ENCODE results near the gene NKD1. TPM values are rescaled to one million over a fixed set of nuclear protein-coding genes. Genes with fewer than 3 reads are reported as not detected.

Gene NKD1
- total RNA-seq, 1 donor from 2014 or later = 0.96 TPM

DNA sequence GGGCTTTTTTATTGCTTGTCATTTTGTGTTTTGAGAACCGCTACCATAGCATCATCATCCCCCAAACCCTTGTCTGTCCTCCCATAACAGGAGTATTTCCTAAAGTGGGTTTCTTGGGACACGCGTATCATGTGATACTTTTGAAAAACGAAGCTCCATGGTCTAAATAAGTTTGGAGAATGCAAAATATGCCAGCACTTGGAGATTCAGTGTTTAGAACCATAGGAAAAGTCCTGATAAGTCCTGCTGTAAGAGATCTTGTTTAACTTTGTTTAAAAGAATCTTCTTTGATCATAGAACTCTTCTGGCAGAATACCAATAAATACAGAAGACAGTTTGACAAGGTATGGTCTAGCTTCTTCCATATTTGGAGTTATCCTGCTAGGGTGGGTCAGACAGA lies 59.3 kb downstream of the NKD1 start:
- no peak for DNase-seq (ENCODE audit: low spot score)
- H3K4me3 Mint-ChIP-seq (ENCODE audit: low read depth) = no peak overlapping the region
- H3K27me3 Mint-ChIP-seq (ENCODE audit: low read depth) = no peaks in the 10 kb centered on the region
- H3K36me3 Mint-ChIP-seq (ENCODE audit: low read depth) = no peaks in the 10 kb centered on the region
- intact Hi-C loops (cut with micrococcal nuclease) = no loop called here
- no peak overlapping the region for H3K27ac Mint-ChIP-seq
- peaks cover 16% of the 10 kb centered on the region for H3K4me1 Mint-ChIP-seq (ENCODE audit: low read depth)
- no peaks in the 10 kb centered on the region for H3K9me3 Mint-ChIP-seq

DNA sequence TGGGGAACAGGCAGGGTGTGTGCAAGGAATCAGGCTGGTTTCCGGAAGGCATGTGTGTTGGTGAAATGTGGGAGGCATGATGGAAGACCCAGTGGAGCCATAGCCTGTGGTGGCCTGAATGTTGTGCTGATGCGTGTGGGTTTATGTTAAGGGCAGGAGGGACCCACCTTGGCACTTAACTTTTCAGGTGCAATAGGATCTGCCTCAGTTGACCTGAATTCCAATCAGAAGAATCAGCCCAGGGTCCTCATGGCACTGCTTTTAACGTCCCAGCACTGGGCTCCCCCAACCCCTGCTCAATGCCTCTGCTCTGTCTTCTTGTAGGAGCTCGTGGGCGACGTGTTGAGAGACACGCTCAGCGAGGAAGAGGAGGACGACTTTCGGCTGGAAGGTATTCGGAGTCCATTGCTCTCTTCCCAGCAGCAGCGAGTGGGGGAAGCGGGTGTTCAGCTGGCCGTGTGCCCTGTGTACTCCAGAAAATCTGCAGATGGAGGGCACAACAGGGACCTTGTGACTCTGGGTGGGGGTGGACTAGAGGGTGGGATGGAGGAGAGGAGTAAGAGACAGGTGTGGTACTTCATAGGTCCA lies 59.9 kb downstream of the NKD1 start:
- Mint-ChIP-seq H3K9me3 (no peaks in the 10 kb centered on the region), H3K36me3 (ENCODE audit: low read depth) (no peaks in the 10 kb centered on the region), H3K4me3 (ENCODE audit: low read depth) (no peak overlapping the region), H3K27me3 (ENCODE audit: low read depth) (no peaks in the 10 kb centered on the region), H3K4me1 (ENCODE audit: low read depth) (peaks cover 10% of the 10 kb centered on the region), H3K27ac (no peak overlapping the region)
- intact Hi-C loops (cut with micrococcal nuclease) = no loop called here
- no peak for DNase-seq (ENCODE audit: low spot score)

DNA sequence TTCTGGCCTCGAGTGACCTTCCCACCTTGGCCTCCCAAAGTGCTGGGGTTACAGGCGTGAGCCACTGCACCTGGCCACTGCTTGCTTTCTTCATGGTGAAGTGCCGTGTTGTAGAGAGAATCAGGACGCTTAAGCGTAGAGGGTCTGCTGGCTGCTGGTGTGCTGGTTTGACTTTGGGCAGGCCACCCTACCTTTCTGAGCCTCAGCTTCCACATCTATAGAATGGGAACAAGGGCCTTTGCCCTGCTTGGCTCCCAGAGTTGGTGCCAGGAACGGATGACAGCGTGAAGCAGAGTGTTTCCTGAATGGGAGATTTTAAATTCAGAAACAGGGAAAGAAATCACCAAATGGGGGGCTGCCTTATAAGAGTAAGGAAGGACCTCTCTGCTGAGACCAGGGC lies 60.9 kb downstream of the NKD1 start:
- H3K27ac Mint-ChIP-seq = no peak overlapping the region
- peaks cover 3% of the 10 kb centered on the region for H3K4me1 Mint-ChIP-seq (ENCODE audit: low read depth)
- intact Hi-C loops (cut with micrococcal nuclease) = no loop called here
- no peaks in the 10 kb centered on the region for H3K27me3 Mint-ChIP-seq (ENCODE audit: low read depth)
- H3K4me3 Mint-ChIP-seq (ENCODE audit: low read depth) = no peak overlapping the region
- H3K36me3 Mint-ChIP-seq (ENCODE audit: low read depth) = no peaks in the 10 kb centered on the region
- no peak for DNase-seq (ENCODE audit: low spot score)
- H3K9me3 Mint-ChIP-seq = no peaks in the 10 kb centered on the region

DNA sequence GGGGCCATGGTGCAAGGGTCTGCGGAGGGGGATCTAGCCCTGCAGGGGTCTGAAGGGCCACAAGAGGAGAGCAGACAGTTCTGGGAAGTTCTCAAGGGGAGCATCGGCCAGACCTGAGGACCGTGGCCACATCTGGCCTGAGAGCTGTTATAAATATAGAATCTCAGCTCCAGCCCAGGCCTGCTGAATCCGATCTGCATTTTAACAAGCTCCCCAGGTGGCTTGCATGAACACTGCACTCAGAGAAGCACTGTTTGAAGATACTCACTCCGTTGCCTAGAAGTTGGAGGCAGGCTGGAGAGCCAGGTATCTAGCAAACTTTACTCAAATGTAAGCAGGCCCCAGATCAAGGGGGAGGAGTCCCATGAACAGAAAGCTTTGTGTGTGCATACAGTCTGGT lies 61.3 kb downstream of the NKD1 start:
- intact Hi-C loops (cut with micrococcal nuclease) = no loop called here
- H3K36me3 Mint-ChIP-seq (ENCODE audit: low read depth) = no peaks in the 10 kb centered on the region
- H3K27me3 Mint-ChIP-seq (ENCODE audit: low read depth) = no peaks in the 10 kb centered on the region
- H3K4me3 Mint-ChIP-seq (ENCODE audit: low read depth) = no peak overlapping the region
- peaks cover 3% of the 10 kb centered on the region for H3K4me1 Mint-ChIP-seq (ENCODE audit: low read depth)
- no peaks in the 10 kb centered on the region for H3K9me3 Mint-ChIP-seq
- no peak overlapping the region for H3K27ac Mint-ChIP-seq
- DNase-seq (ENCODE audit: low spot score) = no peak

DNA sequence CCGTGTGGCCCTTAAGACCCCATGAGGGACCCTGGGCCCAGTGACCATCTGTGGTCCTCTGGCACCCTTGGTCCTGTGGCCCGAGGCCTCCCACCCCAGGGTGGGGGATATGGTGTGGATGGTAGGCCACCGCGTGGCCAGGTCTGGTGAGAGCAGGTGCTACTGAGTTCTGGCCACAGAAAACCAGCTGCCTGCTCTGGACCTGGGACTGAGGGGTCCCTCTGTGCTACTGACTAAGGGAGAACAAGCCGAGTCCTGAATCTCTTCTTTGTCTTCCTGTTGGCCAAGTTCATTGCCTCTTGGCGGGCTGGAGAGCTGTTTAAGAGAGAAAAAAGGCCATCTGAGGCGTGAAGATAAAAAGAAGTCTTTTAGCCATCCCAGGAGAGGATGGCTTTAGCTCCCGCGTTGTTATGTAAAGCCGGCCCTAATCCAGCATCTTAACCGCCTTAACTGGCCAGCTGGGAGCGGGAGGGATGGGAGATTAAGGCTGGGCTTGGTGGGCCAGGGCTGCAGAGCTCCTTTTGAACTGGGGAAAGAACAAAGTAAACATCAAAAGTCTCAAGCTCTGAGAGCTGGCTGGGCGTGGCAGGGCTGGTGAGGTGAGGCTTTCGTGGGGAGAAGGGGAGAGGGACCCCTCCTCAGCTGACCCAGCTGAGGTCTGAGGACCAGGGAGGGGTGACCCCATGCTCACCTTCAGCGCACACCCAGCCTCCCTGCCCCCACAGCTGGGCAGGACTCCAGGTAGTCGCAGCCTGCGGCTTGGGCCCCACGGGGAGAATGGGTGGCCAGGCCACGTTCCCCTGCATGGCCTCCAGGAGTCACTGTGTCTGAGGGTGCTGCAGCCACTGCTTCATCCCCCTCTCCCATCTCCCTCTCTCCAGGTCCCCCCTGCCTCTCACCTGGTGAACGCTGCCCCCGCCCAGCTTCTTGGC lies 62.4 kb downstream of the NKD1 start:
- H3K36me3 Mint-ChIP-seq (ENCODE audit: low read depth) = no peaks in the 10 kb centered on the region
- H3K27ac Mint-ChIP-seq = no peak overlapping the region
- DNase-seq (ENCODE audit: low spot score) = no peak
- intact Hi-C loops (cut with micrococcal nuclease) = no loop called here
- H3K4me3 Mint-ChIP-seq (ENCODE audit: low read depth) = no peak overlapping the region
- H3K27me3 Mint-ChIP-seq (ENCODE audit: low read depth) = no peaks in the 10 kb centered on the region
- peaks cover 3% of the 10 kb centered on the region for H3K4me1 Mint-ChIP-seq (ENCODE audit: low read depth)
- H3K9me3 Mint-ChIP-seq = no peaks in the 10 kb centered on the region

DNA sequence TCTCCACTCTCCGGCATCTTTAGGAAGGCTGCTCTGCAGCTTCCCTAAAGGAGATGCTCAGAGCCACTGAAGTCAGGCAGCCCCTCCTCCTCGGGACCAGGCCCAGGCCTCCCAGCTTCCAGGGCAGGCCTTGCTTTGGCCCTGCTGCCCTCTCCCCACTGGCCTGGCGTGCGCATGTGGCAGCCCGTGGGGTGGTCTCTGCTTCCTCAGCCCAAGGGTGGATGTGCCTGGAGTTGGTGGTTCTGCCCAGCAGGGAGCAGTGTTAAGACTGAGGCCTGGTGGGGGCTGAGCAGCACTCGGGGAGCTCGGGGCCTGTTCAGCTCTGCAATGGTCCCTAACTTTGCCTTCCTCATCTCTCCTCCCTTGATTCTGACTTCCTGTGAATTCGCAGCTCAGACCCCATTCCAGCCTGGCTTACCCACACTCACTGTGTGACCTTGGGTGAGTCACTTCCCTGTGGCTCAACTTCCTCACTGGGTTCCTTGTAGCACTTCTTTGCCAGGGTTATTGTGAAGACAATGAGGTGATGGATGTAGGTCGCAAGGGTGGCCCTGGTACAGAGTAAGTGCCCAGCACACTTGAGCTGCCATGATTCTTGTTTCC lies 63.2 kb downstream of the NKD1 start:
- H3K4me1 Mint-ChIP-seq (ENCODE audit: low read depth) = peaks cover 3% of the 10 kb centered on the region
- peak overlapping the region; percentile 54 for H3K27ac Mint-ChIP-seq
- intact Hi-C loops (cut with micrococcal nuclease) = no loop called here
- no peaks in the 10 kb centered on the region for H3K36me3 Mint-ChIP-seq (ENCODE audit: low read depth)
- no peak overlapping the region for H3K4me3 Mint-ChIP-seq (ENCODE audit: low read depth)
- H3K9me3 Mint-ChIP-seq = no peaks in the 10 kb centered on the region
- no peak for DNase-seq (ENCODE audit: low spot score)
- no peaks in the 10 kb centered on the region for H3K27me3 Mint-ChIP-seq (ENCODE audit: low read depth)

DNA sequence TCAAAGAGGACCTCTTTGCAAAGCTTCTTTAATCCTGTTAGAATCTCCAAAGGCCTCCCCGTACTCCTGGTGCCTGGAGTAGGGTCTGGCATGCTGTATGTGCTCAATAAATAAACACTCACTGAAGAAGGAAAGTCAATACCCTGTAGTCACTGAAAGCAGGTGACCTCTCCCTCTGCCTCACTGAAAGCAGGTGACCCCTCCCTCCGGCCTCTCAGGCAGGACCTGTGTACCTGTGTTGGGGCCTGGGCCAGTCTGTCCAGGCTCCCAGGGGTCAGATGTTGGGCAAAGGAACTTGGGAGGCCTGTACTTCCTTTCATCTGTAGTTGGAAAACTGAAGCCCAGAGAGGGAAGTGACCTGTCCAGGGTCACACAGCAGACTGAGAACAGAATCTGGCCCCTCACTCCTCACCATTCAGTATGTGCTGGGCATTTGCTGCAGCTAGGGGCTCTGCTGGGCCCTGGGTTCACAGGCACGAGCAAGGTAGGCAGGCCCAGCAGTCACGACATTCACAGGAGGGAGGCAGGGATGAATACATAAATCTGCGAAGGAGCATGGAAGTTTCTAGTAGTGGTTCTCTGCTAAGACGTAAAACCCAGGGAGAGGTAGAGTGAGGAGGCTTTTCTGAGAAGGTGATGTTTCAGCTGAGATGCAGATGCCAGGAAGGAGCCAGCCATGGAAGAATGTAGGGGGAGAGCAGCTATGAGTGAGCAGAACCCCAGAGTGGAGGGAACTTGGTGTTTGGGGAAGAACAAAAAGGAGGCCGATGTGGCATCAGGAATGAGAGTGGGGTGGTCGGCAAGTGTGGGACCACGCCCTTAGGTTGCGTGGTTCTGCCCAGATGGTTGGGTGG lies 64.0 kb downstream of the NKD1 start:
- DNase-seq (ENCODE audit: low spot score) = no peak
- no peaks in the 10 kb centered on the region for H3K9me3 Mint-ChIP-seq
- intact Hi-C loops (cut with micrococcal nuclease) = no loop called here
- H3K4me3 Mint-ChIP-seq (ENCODE audit: low read depth) = no peak overlapping the region
- H3K27me3 Mint-ChIP-seq (ENCODE audit: low read depth) = no peaks in the 10 kb centered on the region
- peak overlapping the region; percentile 42 for H3K27ac Mint-ChIP-seq
- peaks cover 5% of the 10 kb centered on the region for H3K4me1 Mint-ChIP-seq (ENCODE audit: low read depth)
- H3K36me3 Mint-ChIP-seq (ENCODE audit: low read depth) = no peaks in the 10 kb centered on the region

DNA sequence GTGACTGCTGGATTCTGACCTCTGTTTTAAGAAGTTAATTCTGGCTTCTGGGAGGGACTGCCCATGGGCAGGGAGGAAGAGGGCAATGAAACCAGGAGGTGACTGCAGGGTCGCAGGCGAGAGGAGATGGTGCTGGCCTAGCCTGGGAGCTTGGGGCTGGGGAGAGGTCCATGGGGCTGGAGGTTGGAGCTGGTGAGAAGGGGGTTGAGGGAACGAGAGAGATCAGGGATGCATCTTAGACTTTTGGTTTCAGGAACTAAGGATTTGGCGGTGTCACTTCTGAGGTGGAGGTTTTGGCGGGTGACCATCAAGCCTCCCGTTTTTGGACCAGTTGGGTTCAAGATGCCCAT lies 64.6 kb downstream of the NKD1 start:
- peaks cover 7% of the 10 kb centered on the region for H3K4me1 Mint-ChIP-seq (ENCODE audit: low read depth)
- H3K27ac Mint-ChIP-seq = no peak overlapping the region
- H3K4me3 Mint-ChIP-seq (ENCODE audit: low read depth) = no peak overlapping the region

DNA sequence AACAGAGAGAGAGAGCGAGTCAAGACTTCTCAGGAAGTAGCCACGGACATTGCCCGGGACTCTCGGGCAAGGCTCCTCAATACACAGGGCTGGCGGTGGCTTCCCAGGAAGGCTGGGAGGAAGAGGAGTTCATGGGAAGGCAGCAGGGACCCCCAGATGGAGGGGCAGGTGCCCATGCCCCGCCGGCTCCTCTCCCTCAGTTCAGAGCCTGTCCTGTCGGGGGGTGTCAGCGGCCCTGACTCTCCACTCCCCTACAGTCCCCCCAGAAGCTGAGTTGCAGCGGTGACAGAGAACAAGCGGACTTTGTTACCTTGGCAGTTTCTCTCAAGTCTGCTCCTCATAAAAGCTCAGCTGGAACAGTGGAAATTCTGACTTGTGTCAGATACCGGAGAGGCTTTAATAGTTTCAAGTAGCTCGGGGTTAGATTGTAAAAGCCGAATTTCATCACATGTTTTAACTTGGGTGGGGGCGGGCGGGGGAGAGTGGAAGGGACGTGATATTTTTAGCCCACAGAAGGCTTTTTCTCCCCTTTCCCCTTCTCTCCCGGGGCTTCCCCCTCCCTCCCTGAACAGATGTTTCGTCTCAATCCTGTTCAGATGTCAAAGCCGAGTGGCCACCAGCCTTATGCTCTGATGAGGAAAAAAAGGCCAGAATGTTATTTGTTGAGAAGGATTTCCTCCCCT lies 65.2 kb downstream of the NKD1 start:
- H3K9me3 Mint-ChIP-seq = no peaks in the 10 kb centered on the region
- no peak for DNase-seq (ENCODE audit: low spot score)
- H3K27ac Mint-ChIP-seq = no peak overlapping the region
- no peak overlapping the region for H3K4me3 Mint-ChIP-seq (ENCODE audit: low read depth)
- intact Hi-C loops (cut with micrococcal nuclease) = no loop called here
- H3K27me3 Mint-ChIP-seq (ENCODE audit: low read depth) = no peaks in the 10 kb centered on the region
- H3K36me3 Mint-ChIP-seq (ENCODE audit: low read depth) = no peaks in the 10 kb centered on the region
- peaks cover 7% of the 10 kb centered on the region for H3K4me1 Mint-ChIP-seq (ENCODE audit: low read depth)

More for the DNA sequence above, 64.6 kb downstream of the NKD1 start:
- Mint-ChIP-seq H3K9me3 (no peaks in the 10 kb centered on the region), H3K36me3 (ENCODE audit: low read depth) (no peaks in the 10 kb centered on the region), H3K27me3 (ENCODE audit: low read depth) (no peaks in the 10 kb centered on the region)
- DNase-seq (ENCODE audit: low spot score) = no peak
- intact Hi-C loops (cut with micrococcal nuclease) = no loop called here

DNA sequence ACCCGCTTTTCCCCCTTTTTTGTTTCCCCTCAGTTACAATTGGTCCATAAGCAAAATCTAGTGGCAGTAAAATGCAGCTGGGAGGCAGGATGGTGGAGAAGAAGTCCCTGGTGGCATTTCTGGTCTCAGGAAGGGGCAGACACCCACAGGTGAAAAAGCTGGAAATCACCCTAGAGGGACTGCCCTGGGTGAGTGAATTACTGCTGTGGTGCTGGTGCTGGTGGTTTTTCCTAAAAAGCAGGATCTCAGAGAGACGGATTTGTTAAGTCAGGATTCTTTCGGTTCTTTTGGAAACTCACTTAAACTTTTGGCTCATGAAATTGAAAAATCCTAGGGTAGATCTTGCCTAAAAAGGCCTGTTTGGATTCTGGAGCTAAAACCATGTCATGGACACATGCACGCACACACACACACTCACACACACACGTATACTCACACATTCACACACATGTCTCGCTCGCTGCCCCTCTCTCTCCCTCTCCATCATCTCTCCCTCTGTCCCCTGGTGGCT lies 65.8 kb downstream of the NKD1 start:
- DNase-seq (ENCODE audit: low spot score) = no peak
- H3K27ac Mint-ChIP-seq = no peak overlapping the region
- H3K9me3 Mint-ChIP-seq = no peaks in the 10 kb centered on the region
- no peaks in the 10 kb centered on the region for H3K27me3 Mint-ChIP-seq (ENCODE audit: low read depth)
- intact Hi-C loops (cut with micrococcal nuclease) = no loop called here
- no peak overlapping the region for H3K4me3 Mint-ChIP-seq (ENCODE audit: low read depth)
- H3K36me3 Mint-ChIP-seq (ENCODE audit: low read depth) = no peaks in the 10 kb centered on the region
- peaks cover 7% of the 10 kb centered on the region for H3K4me1 Mint-ChIP-seq (ENCODE audit: low read depth)

DNA sequence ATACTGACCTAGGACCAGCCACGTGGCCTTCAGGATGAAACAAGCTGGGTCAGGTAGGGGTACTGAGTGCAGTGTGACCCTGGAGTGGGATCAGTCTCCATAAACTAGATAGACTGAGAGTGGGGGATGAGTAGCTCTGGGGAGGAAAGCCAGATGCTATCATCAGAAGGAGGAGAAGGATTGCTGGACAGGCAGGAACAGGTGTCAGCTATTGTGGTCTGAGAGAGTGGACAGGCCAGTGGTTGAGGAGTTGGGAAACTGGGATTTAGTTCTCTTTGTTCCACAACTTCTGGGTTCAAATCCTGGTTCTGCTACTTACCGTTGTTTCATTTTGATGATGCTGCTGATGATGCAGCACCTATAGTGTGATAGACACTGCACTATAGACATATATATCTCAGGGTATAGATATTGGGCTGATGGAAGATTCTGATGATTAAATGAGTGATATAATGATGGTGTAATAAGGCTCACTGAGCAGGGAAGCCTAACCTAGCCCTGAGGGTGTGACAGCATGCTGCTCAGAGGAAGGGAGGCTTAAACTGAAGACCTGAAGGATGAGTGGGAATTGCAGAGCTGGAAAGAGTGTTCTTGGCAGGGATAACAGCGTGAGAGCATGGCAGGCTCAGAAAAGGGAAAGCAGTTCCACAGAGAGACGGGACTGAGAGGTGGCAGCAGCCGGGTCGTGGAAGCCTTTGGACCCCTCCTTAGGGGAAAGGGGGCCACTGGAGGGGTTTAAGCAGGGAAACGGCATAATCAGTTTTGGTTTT lies 66.9 kb downstream of the NKD1 start:
- Mint-ChIP-seq H3K27me3 (ENCODE audit: low read depth) (no peaks in the 10 kb centered on the region), H3K27ac (no peak overlapping the region), H3K4me1 (ENCODE audit: low read depth) (peaks cover 7% of the 10 kb centered on the region), H3K9me3 (no peaks in the 10 kb centered on the region), H3K36me3 (ENCODE audit: low read depth) (no peaks in the 10 kb centered on the region), H3K4me3 (ENCODE audit: low read depth) (no peak overlapping the region)
- DNase-seq (ENCODE audit: low spot score) = no peak
- intact Hi-C loops (cut with micrococcal nuclease) = no loop called here
